ENCODE measurements around the gene TFR2.

TFR2 gene

GRCh38 chr7:100585511-100586265 is 55.7 kb downstream of the TFR2 start, which contains the start of gene LRCH4:
Gene LRCH4, minus strand, starts transcription at chr7:100586129. Its CDS starts 29 bp downstream, at chr7:100586100.
- peak; percentile 100 for DNase-seq (ENCODE audit: low spot score)

DNA sequence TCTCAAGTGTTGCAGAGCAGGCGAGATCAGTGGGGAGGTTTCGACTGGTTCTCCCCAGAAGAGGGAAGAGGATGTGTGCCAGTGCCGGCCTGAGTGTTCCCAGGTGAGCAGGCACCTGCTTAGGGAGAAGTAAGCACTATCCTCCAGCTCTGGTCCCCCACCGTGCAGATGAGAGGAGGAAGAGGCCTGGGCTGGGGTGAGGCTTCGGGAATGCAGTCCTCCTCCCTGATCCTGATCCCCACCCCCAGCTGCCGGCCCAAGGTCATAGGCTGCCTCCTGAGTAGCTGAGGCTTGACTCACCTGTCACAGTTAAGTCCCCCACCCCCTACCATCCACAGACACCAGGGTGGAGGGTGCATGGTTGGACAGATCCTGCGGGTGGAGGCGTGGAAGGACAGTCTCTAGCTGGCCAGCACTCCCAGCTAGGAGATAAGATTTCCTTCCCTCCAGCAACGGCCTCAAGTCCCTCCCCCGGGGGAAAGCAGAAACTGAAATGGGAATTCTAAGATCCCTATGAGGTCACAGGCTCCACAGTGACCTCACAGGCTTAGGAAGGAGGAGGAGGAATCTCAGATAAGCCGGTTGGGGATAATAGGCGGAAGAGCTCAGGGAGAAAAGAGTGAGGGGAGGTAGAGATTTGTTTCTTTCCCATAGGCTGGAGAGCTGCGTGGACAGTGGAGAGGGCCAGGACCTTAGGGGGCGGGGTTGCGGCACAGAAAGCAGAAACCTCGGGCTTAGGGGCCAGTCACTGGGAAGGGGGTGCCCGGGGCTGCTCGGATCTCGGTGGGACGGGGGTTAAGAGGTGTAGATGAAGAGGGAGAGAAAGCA is 56.5 kb downstream of the TFR2 start:
- no peak for DNase-seq (ENCODE audit: low spot score)

- no peak for DNase-seq (ENCODE audit: low spot score)
Observed at GRCh38 chr7:100584054-100584682, 57.2 kb downstream of the TFR2 start.

DNA sequence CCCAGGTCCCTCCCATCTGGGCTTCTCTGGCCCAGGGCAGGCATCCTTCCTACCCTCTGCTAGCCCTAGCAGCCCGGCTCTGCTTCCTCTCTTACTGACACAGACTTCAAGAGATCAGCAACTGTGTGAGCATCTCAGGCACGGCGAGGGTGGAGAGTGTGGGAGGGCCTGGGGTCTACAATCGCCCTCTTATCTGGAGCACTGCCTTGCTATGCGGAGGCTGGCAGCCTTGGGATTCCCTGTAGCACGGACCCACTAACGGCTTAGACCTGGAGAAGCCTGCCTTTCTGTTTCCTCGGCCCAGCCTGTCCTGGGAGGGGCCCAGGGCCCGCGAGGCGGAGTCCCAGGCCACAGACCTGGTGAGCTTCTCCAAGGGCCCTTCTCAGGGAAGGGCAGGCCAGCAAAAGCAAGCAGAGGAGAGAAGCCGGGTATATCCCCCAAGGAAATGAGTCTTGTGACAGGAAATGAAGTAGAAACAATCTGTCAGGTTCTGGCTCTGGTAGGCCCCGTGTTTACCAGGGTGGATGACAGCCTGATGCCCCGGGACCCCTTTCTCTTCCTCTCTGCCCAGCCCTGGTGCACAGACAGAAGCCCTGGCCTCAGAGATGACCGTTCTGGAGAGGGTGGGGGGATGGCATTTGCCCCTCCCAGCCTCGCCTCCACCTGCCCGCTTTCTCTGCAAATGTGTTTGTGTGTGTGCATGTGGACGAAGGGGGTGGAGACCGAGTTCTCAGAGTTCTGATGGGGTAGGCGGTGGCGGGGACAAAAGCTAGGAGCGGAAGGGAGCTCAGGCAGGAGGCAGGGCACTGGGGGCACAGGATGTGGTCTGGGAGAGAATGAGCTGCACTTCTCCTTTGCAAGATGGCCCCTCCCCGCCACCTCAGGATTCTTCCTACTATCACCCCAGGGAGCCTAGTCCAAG is 58.0 kb downstream of the TFR2 start:
- no peak for DNase-seq (ENCODE audit: low spot score)

DNA sequence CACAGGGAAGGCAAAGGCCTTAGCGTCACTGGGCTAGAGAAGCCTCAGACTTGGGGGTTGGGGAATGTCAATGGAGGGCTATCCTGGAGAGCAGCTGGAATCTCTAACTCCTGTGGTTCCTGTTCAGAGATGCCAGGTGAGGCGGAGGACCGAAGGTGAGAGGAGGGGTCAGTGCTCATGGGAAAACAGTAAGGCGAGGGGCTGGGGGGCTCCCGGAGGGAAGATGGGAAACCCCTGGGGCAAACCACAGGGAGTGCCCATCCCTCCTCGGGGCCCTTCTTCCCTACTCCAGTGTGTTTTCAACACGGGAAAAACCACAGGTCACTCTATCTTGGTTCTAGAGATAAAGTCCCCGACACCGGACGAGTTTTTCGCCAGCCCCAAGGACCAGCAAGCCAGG is 58.7 kb downstream of the TFR2 start:
- no peak for DNase-seq (ENCODE audit: low spot score)

- no peak for DNase-seq (ENCODE audit: low spot score)
Observed at GRCh38 chr7:100582041-100582579, 59.2 kb downstream of the TFR2 start.

GRCh38 chr7:100580466-100581283 is 60.7 kb downstream of the TFR2 start:
- DNase-seq (ENCODE audit: low spot score), result no peak

- no peak for DNase-seq (ENCODE audit: low spot score)
Observed at GRCh38 chr7:100578246-100579183, 62.8 kb downstream of the TFR2 start.

- DNase-seq (ENCODE audit: low spot score), result no peak
Observed at GRCh38 chr7:100577507-100577906, 63.8 kb downstream of the TFR2 start.

DNA sequence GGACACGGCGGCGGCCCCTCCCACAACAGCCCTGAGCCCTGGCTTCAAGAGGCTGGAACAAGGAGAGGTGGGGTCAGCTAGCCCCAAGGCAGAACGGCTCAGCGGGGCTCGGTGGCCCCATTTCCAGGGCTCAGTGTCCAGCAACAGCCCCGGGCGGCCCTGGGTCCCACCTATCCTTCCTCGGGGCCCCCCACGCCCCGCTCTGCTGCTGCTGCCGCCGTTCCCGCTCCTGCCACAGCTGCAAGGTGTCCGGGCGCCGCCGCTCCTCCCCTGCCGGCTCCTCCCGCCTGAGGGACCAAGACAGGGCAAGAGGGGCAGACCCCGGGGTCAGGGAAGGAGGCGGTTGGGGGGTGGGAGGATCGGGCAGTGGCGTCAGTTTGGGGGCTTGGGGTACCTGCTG is 64.2 kb downstream of the TFR2 start:
- DNase-seq (ENCODE audit: low spot score), result no peak

GRCh38 chr7:100576384-100576993 is 64.9 kb downstream of the TFR2 start:
- no peak for DNase-seq (ENCODE audit: low spot score)

- DNase-seq (ENCODE audit: low spot score), result no peak
Observed at GRCh38 chr7:100575746-100576383, 65.5 kb downstream of the TFR2 start.

DNA sequence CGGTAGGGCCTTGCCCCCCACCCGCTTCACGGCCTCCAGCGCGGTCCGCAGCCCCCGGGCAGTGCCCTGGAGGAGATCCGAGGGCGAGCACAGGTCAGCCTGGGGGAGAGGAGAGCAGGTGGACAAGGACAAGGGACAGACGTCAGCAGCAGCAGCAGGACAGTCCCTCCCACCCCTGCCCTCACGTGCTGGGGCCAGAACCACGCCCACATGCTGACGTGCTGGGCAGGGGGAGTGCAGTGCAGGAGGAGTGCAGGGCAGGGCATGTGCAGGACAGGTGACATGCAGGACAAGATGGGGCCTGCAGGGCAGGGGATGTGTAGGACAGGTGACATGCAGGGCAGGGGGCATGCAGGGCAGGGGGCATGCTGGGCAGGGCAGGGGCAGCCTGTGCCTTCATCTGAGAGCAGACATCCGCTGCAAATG is 66.1 kb downstream of the TFR2 start:
- no peak for DNase-seq (ENCODE audit: low spot score)

GRCh38 chr7:100574362-100575205 is 66.8 kb downstream of the TFR2 start:
- no peak for DNase-seq (ENCODE audit: low spot score)

GRCh38 chr7:100573691-100574361 is 67.5 kb downstream of the TFR2 start, which contains the start of gene SAP25:
Gene SAP25, minus strand, starts transcription at chr7:100573900. Its CDS starts 158 bp downstream, at chr7:100573742.
- DNase-seq (ENCODE audit: low spot score), result no peak

- no peak for DNase-seq (ENCODE audit: low spot score)
Observed at GRCh38 chr7:100572949-100573675, 68.2 kb downstream of the TFR2 start.
